HG03097 (cell line): ENCODE measurements around the gene KCNQ1.

Source experiments
- ATAC-seq: cut with Tn5 transposase; IDR thresholded peaks from one replicate; pipeline ENCODE4 v1.9.1; 2021; ENCODE audit not compliant: unreplicated experiment, low FRiP score

The KCNQ1 gene

GRCh38 chr11:2641623-2642022 lies 196.8 kb downstream of the KCNQ1 start:
- no peak for ATAC-seq

- ATAC-seq, result no peak
These were observed 198.9 kb downstream of the KCNQ1 start for GRCh38 chr11:2643746-2644145.

GRCh38 chr11:2644844-2645778 lies 200.3 kb downstream of the KCNQ1 start:
- no peak for ATAC-seq

GRCh38 chr11:2645779-2646118 lies 200.9 kb downstream of the KCNQ1 start:
- no peak for ATAC-seq

DNA sequence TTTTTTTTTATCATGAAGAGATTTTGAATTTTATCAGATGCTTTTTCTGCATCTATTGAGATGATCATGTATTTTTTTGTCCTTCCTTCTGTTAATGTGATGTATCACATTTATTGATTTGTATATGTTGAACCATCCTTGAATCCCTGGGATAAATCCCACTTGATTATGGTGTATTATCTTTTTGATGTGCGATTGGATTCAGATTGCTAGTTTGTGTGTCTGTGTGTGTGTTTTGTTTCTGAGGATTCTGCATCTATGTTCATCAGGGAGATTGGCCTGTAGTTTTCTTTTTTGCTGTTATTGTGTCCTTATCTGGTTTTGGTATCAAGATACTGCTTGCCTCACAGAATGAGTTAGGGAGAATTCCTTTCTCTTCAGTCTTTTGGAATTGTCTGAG lies 202.4 kb downstream of the KCNQ1 start:
- ATAC-seq, result no peak

DNA sequence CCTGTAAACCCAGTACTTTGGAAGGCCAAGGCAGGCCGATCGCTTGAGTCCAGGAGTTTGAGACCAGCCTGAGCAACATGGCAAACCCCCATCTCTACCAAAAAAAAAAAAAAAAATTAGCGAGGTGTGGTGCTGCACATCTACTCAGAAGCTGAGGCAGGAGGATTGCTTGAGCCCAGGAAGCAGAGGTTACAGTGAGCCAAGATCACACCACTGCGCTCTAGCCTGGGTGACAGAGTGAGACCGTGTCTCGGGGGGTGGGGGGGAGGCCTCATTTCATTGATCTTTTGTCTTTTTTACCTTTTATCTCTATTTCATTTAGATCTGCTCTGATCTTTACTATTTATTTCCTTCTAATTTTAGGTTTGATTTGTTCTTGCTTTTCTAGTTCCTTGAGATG lies 203.1 kb downstream of the KCNQ1 start:
- ATAC-seq, result no peak

DNA sequence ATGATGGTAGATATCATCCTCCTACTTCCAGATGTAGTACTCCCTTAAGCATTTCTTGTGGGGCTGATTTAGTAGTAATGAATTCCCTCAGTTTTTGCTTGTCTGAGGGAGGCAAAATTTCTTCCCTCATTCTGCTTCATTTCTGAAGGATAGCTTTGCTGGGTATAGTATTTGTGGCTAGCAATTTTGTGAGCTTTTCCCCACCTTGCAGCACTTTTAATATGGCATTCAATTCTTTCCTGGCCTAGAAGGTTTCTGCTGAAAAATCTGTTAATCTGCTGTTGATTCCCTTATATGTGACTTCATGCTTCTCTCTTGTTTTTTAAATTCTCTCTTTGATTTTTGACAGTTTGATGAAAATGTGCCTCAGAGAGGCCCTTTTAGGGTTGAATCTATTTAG lies 204.6 kb downstream of the KCNQ1 start:
- ATAC-seq, result no peak

GRCh38 chr11:2649848-2650247 lies 205.0 kb downstream of the KCNQ1 start:
- ATAC-seq, result no peak

DNA sequence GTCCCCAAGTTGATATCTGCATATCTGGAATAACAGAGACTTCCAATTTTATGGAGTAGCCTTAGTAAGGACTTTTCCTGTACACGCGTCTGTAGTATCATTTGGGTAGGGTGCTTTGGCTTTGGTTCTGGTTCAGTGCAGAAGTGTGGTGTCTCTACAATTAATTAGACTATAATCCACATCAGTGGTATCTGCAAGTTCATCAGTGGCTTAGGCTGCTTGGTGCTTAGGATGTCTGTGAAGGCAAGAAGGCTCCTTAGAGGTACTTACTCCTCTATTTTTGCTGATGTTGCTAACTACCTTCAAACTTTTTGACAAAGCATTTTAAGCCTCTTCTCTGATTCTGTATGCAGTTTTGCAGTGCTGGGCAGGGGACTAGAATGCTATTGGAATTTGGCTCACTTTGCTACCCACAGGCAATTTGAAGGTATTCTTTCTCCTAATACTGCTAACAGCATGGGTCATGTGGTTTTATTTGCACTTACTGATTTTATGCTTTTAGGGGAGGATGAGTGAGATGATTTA lies 205.6 kb downstream of the KCNQ1 start:
- ATAC-seq, result no peak

- no peak for ATAC-seq
These were observed 206.3 kb downstream of the KCNQ1 start for GRCh38 chr11:2651054-2651617.

GRCh38 chr11:2651826-2652271 lies 207.0 kb downstream of the KCNQ1 start:
- ATAC-seq, result no peak

DNA sequence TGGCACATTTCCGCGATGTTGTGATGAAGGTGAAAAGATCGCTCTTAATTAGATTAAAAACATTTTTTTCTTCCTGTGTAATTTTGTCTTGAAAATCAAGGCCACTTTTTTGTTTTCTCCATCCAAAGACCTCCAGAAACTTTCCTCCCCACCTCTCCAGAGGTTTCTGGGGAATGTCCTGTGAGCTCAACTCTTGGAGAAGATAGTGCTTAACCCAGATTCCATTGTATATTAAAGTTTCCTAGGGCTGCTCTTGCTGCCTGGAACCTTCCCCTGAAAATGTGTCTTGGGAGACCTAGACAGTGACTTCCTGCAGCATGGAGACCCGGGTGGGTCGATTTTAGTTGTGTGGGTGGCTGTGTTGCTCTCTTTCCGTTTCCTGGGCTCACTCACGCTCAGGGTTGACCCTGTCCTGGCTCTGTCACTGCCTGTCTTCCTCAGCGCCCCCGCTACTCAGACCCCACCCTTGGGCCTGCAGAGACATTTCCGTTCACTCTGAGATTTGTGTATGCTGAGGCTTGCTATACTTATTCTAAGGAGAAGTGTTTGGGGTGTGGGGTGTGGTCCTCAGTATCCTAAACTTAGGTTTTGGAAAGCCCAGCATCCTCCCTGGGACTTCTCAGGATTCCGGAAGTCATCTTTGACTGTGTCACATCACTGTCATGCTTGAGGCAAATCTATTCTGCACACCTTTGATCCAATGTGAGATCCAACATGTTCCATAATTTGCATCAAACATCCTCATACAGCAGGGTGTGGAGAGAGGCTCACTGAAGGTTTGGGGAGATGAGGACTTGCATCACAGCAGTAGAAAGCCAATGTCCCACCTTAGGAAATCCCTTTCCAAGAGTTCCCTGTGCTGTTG lies 207.8 kb downstream of the KCNQ1 start:
- no peak for ATAC-seq

- ATAC-seq, result no peak
These were observed 208.4 kb downstream of the KCNQ1 start for GRCh38 chr11:2653198-2653551.

DNA sequence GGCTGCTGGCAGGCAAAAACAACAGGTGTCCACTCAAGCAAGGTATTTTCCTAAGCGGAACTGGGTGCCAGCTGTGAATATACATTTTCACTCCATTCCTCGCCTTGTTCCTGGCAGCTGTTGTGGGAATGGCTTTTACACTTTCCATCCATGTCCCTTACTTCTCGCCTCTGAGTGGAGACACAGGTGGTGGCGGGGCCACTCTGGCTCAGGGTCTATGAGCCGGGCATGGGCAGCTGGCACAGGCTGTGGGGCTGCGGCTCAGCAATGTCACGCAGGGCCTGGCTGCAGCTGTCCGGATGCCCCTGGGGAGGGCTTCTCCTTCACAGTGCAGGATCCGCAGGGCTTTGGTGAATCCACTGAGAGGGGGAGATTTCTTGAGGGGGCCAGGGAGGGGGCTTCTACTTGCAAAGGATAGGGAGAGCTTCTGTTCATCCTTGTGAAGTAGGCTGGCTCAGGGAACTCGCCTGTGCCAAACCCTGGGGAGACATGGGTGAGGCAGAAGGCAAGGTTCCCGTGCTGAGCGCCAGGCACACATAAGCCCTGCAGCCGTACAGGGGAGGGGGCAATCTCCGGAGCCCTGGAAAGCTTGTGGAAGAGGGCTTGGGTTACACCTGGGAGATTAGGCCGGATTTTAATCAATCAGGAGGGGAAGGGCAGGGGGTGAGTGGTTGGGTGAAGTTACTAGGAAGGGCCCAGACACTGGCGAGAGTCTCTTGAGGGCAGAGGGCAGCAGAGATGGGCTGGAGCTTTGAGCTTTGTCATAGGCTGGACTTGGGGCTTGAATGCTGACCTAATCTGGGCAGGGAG lies 209.3 kb downstream of the KCNQ1 start:
- ATAC-seq, result no peak

GRCh38 chr11:2655016-2655719 lies 210.4 kb downstream of the KCNQ1 start:
- no peak for ATAC-seq

GRCh38 chr11:2655834-2656622 lies 211.2 kb downstream of the KCNQ1 start:
- no peak for ATAC-seq

DNA sequence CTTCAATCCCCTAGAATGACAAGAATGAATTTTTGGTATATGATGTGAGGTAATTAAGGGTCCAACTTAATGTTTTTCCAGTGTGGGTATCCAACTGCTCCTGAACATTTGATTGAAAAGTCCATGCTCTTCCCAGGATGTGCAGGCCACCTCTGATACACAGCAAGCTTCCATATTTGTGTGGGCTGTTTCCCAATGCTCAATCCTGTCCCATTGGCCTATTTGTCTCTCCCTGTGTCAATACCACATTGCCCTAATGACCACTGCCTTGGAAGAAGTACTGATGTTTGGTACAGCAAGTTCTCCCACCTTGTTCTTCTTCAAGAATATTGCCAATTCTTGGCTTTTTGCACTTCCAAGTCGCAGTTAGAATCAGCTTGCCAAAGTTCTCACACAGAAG lies 212.1 kb downstream of the KCNQ1 start:
- ATAC-seq, result no peak

DNA sequence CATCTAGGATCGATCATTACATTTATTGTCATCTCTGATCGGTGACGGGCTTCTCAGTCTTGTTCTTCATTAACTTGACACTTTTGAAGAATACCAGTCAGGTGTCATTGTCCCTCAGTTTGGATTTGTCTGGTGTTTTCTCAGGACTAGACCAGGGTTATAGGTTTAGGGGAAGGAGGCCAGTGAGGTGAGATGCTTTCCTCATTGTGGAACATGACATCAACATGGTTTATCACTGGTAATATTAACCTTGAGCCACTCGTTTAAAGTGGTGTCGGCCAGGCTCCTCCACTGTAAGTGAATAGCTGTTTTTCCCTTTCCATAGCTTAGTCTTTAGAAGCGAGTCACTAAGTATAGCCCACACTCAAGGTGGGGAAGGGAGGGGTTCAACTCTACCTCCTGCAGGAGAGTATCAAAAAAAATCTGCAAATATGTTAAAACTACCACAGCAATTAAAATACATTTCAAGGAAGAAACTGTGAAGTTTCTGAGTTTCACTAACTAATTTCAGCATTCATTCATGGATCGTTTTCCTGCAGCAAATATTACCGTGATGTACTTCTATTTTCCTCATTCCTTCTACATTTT lies 213.0 kb downstream of the KCNQ1 start:
- ATAC-seq, result no peak
